ENCODE data around the gene CNPPD1.
A peak's percentile ranks its signal among the peaks of the same experiment; 100 is the strongest.

CNPPD1 gene

GRCh38 chr2:219176818-219177551 lies at the start of gene CNPPD1:
Gene CNPPD1, minus strand, starts transcription at chr2:219176925. Its CDS starts 97 bp downstream, at chr2:219176828.
- peak; percentile 41 for DNase-seq (ENCODE audit: low spot score)

GRCh38 chr2:219225350-219225749 lies 48.6 kb upstream of the CNPPD1 start:
- no peak for DNase-seq (ENCODE audit: low spot score)

DNA sequence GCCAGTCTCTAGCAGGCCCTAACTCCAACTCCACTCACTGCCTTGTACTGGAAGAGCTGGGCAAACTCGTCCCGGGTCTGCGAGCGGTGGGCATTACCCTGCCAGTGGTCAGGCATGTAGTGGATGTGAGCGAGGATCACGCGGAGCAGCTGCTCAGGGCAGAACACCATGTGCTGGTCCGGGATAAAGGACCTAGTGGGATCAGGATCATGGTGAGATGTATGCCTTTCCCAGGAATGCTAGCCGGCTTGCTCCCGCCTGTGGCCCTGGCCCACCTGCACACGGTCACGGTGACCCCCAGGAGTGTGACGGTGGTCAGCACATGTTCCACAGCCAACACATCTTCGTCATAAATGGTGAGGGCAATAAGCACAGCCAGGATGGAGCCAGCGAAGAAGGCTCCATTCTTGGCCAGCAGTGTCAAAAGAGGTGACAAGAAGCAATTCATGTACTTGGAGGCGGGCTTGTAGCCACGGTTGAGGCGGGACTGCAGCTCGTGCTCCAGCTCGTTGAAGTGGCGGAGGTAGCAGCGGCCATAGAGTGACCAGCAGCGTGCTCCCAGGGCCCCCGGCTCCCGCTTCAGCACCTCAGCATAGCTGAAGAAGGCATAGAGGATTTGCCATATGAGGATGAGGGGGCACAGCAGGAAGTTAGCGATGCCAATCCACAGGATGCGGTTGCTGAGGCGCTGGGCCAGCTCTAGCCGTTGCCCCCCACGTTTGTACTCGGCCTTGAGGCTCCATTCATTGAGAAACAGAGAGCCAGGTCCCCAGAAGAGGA lies 47.3 kb upstream of the CNPPD1 start:
- DNase-seq (ENCODE audit: low spot score) = no peak

DNA sequence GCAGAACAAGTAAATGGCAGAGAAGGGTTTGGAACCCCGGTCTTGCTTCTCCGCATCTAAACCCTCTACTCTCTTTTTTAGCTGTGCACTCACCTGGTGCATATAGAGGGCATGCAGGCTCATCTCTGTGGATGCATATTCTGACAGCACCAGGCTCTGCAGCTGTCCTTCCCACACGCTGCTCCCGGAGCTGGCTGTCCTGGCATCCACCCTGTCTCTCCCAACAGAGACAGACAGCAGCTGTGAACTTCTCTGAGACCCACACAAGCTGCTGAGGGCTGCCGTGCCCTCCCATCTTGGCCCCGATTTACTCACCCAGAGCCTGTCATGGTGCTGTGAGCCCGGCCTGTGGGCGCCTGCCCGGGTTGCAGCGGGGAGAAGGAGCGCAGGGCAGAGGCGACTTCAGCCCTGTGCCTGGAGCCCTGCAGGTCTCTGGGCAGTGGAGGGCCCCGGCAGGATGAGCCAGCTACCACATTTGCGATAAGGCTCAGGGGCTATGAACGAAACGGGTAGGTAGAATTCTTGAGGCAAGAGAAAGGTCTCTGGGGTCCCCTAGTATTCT lies 45.3 kb upstream of the CNPPD1 start:
- DNase-seq (ENCODE audit: low spot score) = no peak

- no peak for DNase-seq (ENCODE audit: low spot score)
These were observed 44.1 kb upstream of the CNPPD1 start for GRCh38 chr2:219220652-219221402.

GRCh38 chr2:219219784-219220532 lies 43.2 kb upstream of the CNPPD1 start:
- no peak for DNase-seq (ENCODE audit: low spot score)

DNA sequence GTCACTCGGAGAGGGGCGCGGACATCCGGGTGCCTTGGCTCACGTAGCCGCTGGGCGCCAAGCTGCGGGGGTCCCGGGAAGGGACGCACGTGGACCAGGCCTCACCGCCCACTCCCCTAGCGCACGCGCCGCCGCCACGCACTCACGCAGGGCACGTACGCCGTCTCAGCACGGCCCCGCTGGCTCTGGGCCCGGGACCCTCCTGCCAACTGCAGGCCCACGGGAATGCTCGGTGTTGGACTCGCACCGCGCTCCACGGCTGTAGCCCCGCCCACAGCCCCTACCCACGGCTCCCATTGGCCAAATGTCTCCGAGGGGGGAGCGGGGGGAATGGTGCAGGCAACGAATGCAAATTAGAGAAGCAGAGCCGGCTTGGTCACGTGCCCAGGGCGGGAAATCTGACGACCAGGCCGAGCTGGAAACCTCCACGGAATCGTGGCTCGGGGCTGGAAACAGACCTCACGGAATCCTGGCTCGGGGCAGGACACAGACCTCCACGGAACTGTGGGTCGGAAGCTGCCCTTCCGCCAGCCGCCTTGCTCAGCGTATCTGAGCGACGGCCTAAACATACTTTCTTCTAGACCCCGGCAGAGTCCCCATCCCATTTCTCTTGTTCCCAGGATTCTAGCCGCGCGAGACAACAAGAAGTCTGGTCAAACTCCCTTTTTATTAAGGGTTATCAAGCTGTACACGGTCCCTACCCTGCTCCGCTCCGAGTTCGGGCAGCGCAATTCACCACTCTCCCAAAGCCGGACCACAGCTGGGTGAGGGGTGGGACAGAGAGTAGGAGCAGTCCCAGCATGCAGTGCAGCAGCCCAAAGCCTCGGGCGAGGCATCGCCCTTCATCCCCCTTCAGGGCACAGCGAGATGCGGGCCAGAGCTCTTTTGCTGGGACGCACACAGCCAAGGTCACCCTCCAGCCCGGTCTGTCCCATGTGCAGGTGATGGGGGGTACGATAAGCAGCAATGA lies 42.3 kb upstream of the CNPPD1 start, which contains the start of gene ABCB6:
TSS of gene ABCB6 (minus strand) at position 227 of the 970 bp plus-strand sequence. CDS start 285 bp downstream, outside the sequence.
- peak; percentile 94 for DNase-seq (ENCODE audit: low spot score)

GRCh38 chr2:219218217-219218731 lies 41.5 kb upstream of the CNPPD1 start:
- peak; percentile 55 for DNase-seq (ENCODE audit: low spot score)

DNA sequence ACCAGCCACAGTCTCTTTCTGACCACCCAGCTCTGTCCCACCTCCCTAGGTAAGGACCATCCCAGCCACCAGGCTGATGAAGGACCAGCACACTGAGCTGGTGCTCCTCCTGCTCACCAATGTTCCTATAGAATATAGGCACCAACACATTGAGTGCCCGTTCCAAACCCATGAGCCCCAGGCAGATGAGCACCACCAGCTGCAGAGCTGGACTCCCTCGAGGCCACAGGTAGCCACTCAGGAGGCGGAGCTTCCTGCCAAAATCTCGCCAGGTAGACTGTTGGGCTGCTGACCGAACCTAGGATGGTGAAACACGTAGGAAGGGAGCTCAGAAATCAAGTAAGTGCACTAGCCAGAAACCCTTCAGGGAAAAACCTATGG lies 39.8 kb upstream of the CNPPD1 start:
- DNase-seq (ENCODE audit: low spot score) = no peak

DNA sequence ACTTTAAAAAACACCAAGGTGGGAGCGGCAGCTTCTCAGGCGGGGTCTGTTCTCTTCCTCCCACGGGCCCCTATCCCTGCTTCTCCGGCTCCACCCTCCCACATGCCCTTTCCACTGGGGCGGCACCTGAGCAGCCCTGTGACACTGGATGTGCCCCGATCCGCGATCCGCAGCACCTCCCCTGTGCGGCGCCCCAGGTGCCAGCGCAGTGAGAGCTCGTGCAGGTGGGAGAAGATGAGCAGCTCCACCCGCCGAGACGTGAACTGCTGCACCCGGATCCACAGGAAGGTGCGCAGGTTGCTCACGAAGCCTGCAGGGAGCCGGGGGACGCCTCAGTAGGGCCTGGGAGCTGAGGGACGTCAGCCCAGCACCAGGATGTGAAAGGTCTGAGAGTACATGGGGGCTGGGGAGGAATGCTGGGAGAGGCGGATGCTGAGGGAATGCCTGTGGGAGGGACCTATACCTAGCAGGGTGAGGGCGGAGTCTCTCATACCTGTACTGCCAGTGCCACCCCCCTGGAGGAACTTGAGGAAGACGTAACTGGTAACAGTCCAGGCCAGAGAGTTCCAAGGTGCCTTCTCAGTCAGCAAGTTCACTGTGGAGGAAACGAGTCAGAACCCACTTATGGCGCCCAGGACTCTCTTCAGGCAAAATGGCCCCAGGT lies 39.3 kb upstream of the CNPPD1 start:
- DNase-seq (ENCODE audit: low spot score) = no peak

DNA sequence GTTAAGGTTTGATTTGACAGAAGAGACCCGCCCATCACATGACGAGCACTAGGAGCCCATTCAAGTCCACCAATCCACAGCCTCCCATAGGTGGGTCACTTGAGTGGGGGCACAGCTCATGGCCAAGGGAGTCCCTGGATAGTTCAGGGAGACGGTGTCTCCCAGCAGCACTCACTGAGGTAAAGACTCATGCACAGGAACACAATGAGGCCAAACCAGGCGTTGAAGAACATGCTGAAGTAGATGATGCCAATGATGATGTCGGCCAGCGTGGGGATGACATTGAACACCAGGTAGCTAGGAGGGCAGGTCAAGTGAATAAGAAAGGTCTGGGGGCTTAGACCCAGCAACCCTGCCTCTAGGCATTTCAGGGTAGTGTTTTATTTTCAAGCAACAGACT lies 38.1 kb upstream of the CNPPD1 start:
- no peak for DNase-seq (ENCODE audit: low spot score)

DNA sequence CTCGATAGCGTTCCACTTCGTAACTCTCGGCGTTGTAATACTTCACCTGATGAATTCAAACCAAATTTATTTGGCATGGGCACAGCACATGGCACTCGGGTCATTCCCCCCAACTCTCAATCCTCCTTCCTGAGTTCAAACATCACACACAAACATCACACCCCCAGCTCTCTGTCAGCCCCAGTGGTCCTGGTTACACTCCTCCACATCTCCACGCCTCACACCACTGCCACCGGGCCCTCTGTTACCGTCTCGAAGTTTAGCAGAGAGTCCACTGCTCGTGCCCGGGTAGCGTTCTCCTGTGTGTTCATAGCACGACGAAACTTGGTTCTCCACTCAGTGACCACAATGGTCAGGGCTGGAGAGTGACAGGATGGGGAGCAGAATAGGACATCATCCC lies 37.4 kb upstream of the CNPPD1 start:
- DNase-seq (ENCODE audit: low spot score) = no peak

DNA sequence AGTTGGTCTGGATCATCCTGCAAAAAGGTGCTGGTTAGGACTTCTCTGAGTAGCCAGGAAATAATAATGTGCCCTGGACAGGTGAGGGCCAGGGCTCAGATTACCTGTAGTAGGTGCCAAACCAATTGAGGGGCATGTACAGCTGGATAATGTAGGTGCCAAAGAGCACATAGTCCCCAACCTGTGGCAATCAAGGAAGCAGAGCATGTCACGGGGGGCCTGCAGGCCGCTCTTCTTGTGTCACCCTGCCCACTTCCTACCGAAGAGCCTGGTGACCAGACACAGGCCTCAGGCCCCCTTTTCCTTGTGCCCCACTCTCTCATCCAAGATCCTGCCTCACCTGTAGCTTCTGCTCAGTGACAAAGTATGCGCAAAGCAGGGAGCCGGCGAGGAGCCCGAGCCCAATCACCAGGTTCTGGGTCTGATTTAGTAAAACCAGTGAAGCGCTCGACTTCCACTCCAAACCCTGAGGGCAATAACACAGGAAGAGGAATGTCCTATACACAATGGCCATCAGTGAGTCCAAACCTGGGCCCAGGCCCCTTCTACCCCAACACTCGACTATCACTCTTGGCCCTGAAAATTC lies 36.9 kb upstream of the CNPPD1 start:
- DNase-seq (ENCODE audit: low spot score) = no peak

- no peak for DNase-seq (ENCODE audit: low spot score)
These were observed 36.3 kb upstream of the CNPPD1 start for GRCh38 chr2:219213026-219213415.

DNA sequence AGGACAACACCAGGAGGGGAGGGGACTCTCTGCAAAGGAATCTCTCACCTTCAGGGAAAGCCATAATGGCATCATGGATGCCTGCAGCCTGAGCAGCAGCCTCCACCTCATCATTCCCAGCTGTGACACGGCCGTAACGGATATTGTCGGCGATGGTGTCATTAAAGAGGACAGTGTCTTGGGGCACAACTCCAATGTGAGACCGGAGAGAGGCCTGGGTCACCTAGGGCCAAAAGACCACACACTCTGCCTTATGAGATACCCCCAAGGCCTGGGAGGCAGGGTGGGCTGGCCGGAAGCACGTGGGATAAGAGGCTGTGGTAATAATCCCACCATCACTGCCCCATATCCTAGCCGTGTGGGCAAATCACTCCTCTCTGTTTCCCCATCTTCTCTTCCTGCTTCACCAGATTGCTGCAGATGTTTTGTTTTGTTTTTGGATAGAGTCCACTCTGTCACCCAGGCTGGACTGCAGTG lies 34.2 kb upstream of the CNPPD1 start:
- DNase-seq (ENCODE audit: low spot score) = no peak

DNA sequence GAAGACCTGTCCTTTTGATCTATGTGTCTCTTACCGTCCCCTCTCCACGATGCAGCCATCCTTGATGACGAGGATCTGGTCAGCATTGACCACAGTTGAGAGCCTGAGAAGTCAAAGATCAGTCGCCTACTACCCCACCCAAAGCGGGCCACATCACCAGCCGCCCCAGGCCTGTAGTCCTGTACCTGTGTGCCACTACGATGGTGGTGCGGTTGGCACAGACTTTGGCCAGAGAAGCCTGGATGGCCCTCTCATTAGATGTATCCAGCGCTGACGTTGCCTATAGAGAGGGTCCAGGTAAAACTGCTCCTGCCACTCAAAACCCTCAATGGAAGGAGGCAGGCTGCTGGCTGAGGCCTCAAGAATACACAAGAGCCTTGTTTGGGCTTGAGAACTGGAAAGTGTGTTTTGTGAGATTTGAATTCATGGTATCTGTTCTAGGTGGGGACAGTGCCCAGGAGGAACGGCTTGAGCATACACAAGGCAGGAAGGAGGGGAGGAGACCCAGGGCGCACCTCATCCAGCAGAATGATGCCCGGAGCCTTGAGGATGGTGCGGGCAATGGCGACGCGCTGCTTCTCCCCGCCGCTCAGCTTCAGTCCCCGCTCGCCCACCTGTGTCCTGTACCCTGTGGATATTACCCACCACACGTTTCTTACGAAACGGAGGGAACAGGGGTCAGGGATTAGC lies 33.6 kb upstream of the CNPPD1 start:
- no peak for DNase-seq (ENCODE audit: low spot score)

DNA sequence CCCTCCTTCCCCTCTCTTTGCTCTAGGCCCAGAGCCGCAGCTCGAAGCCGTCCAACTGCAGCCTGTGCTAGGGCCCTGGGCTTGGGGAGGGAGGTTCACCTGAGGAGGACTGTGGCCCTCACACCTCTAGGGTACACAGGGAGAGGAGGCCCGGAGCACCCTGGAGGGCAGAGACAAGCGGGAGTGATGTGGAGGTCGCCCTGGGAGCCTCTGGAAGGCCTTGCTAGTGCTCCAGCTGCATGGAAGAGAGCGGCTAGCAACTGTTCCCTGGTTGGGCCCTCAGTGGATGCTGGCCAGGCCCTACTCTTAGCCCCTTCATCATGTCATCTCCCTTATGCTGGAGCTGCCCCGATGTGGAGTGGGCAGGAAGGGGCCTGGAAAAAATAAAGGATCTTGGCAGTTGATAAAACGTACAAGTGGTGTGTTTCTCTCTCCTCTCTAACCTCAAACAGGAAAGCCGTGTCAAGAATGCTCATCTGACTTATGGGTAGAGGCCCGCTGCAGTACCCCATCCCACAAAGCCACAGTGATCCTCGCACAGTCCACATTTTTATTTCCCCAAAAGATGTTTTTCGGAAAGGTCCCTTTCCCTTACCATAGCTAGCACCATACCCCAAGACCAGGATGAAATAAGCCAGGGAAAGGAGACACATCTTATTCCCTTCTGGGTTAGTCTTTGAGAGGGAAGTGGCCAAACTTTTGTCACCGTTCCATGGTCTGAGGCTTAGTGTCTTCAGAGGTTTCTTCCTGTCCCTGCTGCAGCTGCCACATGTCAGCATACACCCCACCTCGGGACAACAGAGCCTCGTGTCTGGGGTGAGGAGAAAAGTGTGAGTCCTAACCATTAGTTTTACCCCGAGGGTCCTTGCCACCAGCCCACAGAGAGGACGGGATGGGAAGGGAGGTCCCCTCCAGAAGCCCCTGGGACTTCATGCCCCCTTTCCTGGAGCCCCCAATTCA lies 32.8 kb upstream of the CNPPD1 start:
- no peak for DNase-seq (ENCODE audit: low spot score)

Measured in COLO829 (cell line).